Measurements from ENCODE around the gene RNF144B. TPM values are rescaled to one million over a fixed set of nuclear protein-coding genes. Genes with fewer than 3 reads are reported as not detected.

Gene RNF144B
- total RNA-seq, 1 donor from 2014 or later: not detected

DNA sequence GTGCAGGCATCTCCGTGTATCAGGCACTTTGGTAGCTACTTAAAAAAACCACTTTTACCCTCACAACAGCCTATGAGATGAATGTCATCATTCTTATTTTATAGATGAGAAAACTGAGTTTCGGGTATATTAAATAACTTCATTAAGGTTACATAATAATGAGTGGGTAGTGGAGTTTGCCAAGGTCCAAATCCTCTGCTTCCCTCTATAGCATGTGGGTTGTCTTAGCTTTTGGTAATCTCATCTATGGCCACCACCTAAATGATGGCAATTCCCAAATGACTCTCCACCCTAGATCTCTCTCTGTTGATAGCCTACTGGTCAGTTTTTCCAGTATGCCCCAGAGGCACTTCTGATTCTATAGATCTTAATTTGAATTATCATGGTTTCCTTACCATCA is 3.7 kb upstream of the RNF144B start:
- Mint-ChIP-seq H3K27me3 (ENCODE audit: unreplicated experiment) (peaks cover 1% of the 10 kb centered on the region), H3K9me3 (ENCODE audit: unreplicated experiment) (peaks cover 5% of the 10 kb centered on the region)

DNA sequence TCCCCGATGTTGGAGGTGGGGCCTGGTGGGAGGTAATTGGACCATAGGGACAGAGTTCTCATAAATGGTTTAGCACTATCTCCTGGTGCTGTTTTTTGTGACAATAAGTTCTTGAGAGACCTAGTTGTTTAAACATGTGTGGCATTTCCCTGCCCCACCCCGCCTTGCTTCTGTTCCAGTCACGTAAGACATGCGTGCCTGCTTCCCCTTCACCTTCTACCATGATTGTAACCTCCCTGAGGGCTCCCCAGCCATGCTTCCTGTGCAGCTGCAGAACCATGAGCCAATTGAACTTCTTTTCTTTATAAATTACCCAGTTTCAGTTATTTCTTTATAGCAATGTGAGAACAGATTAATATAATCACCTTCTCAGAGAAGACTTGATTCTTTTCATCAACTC is 2.5 kb upstream of the RNF144B start:
- peaks cover 5% of the 10 kb centered on the region for H3K9me3 Mint-ChIP-seq (ENCODE audit: unreplicated experiment)
- H3K4me3 Mint-ChIP-seq (ENCODE audit: unreplicated experiment): no peak overlapping the region
- no peak overlapping the region for H3K27ac Mint-ChIP-seq (ENCODE audit: unreplicated experiment)
- H3K27me3 Mint-ChIP-seq (ENCODE audit: unreplicated experiment): peaks cover 1% of the 10 kb centered on the region
- TF ChIP-seq, protein P1, sequence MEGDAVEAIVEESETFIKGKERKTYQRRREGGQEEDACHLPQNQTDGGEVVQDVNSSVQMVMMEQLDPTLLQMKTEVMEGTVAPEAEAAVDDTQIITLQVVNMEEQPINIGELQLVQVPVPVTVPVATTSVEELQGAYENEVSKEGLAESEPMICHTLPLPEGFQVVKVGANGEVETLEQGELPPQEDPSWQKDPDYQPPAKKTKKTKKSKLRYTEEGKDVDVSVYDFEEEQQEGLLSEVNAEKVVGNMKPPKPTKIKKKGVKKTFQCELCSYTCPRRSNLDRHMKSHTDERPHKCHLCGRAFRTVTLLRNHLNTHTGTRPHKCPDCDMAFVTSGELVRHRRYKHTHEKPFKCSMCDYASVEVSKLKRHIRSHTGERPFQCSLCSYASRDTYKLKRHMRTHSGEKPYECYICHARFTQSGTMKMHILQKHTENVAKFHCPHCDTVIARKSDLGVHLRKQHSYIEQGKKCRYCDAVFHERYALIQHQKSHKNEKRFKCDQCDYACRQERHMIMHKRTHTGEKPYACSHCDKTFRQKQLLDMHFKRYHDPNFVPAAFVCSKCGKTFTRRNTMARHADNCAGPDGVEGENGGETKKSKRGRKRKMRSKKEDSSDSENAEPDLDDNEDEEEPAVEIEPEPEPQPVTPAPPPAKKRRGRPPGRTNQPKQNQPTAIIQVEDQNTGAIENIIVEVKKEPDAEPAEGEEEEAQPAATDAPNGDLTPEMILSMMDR (IDR thresholded peaks at IDR 0.05; ENCODE audit: partially characterized antibody, unreplicated experiment): no peak
- no peak for DNase-seq
- H3K36me3 Mint-ChIP-seq (ENCODE audit: unreplicated experiment): no peaks in the 10 kb centered on the region
- peaks cover 11% of the 10 kb centered on the region for H3K4me1 Mint-ChIP-seq (ENCODE audit: low read depth, unreplicated experiment)

More for the DNA sequence above, 3.7 kb upstream of the RNF144B start:
- peaks cover 11% of the 10 kb centered on the region for H3K4me1 Mint-ChIP-seq (ENCODE audit: low read depth, unreplicated experiment)
- no peaks in the 10 kb centered on the region for H3K36me3 Mint-ChIP-seq (ENCODE audit: unreplicated experiment)
- DNase-seq: no peak
- no peak overlapping the region for H3K4me3 Mint-ChIP-seq (ENCODE audit: unreplicated experiment)
- TF ChIP-seq, protein P1 (IDR thresholded peaks at IDR 0.05; ENCODE audit: partially characterized antibody, unreplicated experiment): no peak
- H3K27ac Mint-ChIP-seq (ENCODE audit: unreplicated experiment): no peak overlapping the region

DNA sequence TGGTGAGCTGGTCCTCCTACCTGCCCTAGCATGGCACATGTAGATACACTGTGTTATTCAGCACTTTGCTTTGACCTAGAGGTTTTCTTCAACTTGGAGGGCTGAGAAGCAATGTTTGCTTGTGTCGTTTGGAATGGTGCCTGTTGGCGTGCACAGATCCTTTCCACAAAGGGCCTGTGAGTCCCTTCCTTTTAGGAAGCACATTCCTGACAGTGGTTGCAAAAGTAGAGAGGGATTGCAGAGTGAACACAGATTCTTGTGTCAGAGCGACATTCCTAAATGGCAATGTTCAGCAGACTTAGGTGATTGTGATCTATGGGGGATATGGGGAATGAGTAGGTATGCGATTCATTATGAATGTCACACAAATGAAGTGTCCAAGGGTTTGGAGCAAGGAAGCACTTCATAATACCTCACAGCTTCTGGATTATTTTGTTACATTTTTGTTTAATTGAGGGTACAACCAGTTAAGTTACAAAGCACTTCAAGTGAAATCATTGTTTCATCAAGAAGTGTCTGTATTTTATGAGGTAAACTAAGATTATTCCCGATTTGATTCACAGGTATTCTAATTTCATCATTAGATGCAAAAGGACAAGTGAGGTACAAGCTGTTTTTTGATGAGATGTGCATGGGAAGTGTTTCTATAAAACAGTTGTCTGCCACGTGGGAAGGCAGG is 713 bp upstream of the RNF144B start:
- Mint-ChIP-seq H3K36me3 (ENCODE audit: unreplicated experiment) (no peaks in the 10 kb centered on the region), H3K4me3 (ENCODE audit: unreplicated experiment) (peak overlapping the region; percentile 97), H3K27ac (ENCODE audit: unreplicated experiment) (no peak overlapping the region), H3K4me1 (ENCODE audit: low read depth, unreplicated experiment) (peaks cover 11% of the 10 kb centered on the region), H3K9me3 (ENCODE audit: unreplicated experiment) (peaks cover 5% of the 10 kb centered on the region), H3K27me3 (ENCODE audit: unreplicated experiment) (peaks cover 1% of the 10 kb centered on the region)
- TF ChIP-seq, protein P1 (IDR thresholded peaks at IDR 0.05; ENCODE audit: partially characterized antibody, unreplicated experiment): no peak
- no peak for DNase-seq

DNA sequence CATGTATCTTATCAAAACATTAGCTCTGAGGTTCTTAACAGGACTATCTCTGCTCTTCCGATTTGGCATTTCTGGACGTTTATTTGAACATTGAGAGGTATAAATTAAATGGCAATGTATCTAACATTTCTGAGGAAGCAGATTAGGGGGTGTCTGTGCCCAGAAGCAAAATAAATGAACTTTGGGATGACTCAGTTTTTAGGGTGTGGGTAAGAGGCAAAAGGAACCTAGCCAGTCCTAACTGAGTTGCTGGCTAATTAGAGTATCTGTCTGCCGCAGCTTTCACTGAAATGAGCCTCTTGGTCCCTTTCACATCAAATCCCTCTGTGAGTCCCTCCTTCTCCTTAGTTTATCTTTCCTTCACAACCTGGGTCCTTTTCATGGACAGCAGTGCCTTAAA is 1.1 kb downstream of the RNF144B start:
- H3K4me3 Mint-ChIP-seq (ENCODE audit: unreplicated experiment): peak overlapping the region; percentile 64
- TF ChIP-seq, protein P1 (IDR thresholded peaks at IDR 0.05; ENCODE audit: partially characterized antibody, unreplicated experiment): no peak
- peaks cover 1% of the 10 kb centered on the region for H3K27me3 Mint-ChIP-seq (ENCODE audit: unreplicated experiment)
- no peaks in the 10 kb centered on the region for H3K36me3 Mint-ChIP-seq (ENCODE audit: unreplicated experiment)
- H3K9me3 Mint-ChIP-seq (ENCODE audit: unreplicated experiment): peaks cover 5% of the 10 kb centered on the region
- H3K4me1 Mint-ChIP-seq (ENCODE audit: low read depth, unreplicated experiment): peaks cover 11% of the 10 kb centered on the region
- no peak overlapping the region for H3K27ac Mint-ChIP-seq (ENCODE audit: unreplicated experiment)
- no peak for DNase-seq

DNA sequence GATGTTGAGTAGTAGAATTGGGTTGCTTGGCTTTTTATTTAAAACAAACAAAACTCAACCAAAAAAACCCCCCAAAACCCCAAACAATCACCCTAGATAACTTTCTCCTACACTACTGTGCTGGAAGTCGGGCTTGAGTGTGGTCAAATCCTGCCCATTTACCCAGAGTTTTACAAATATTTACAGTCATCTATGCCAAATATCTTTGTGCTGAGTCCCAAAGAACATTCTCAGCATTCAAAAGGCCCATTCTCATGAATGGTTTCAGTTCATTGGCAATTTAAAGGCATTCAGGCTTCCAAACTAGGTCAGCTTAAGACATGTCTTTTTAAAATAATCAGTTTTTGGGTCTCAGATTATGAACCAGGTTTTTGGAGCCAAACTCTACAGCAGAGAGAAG is 1.8 kb downstream of the RNF144B start:
- Mint-ChIP-seq H3K27me3 (ENCODE audit: unreplicated experiment) (peaks cover 1% of the 10 kb centered on the region), H3K9me3 (ENCODE audit: unreplicated experiment) (peaks cover 5% of the 10 kb centered on the region), H3K4me1 (ENCODE audit: low read depth, unreplicated experiment) (peaks cover 11% of the 10 kb centered on the region), H3K4me3 (ENCODE audit: unreplicated experiment) (no peak overlapping the region), H3K27ac (ENCODE audit: unreplicated experiment) (no peak overlapping the region), H3K36me3 (ENCODE audit: unreplicated experiment) (no peaks in the 10 kb centered on the region)
- TF ChIP-seq, protein P1 (IDR thresholded peaks at IDR 0.05; ENCODE audit: partially characterized antibody, unreplicated experiment): no peak
- no peak for DNase-seq

All from glutamatergic neuron (in vitro differentiated cells).